ENCODE measurements around the gene SCMH1. TPM values are rescaled to one million over a fixed set of nuclear protein-coding genes. Genes with fewer than 3 reads are reported as not detected.

SCMH1 gene
- total RNA-seq, 2 experiments from 2014 or later: 23.6 to 24.4 TPM

- POLR2A ChIA-PET: no interaction called here
- CTCF ChIA-PET: no interaction called here
These were observed 197.9 kb downstream of the SCMH1 start for GRCh38 chr1:41044187-41044586.

- POLR2A ChIA-PET: no interaction called here
- CTCF ChIA-PET: no interaction called here
These were observed 200.4 kb downstream of the SCMH1 start for GRCh38 chr1:41041614-41042270.

DNA sequence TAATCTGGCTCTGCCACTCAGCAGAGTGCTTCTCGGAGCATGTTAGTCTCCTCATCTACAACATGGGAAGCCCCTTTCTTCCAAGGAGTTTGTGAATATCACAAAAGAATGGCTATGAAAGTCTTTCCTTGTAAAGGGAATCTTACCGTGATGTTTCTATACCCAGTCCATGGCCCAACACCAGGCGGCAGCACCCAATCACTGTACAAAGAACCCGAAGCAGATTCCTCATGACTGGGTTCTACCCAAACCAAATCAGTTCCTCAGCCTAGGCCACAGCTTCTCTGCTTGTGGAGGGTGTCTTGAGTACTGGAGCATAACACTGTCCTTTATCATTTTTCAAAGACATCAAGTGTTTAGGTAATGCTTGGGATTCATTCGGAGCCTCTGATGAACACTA is 204.0 kb downstream of the SCMH1 start:
- CTCF ChIA-PET: no interaction called here
- POLR2A ChIA-PET: no interaction called here

GRCh38 chr1:41037116-41037903 is 204.8 kb downstream of the SCMH1 start:
- ChIA-PET CTCF (no interaction called here), POLR2A (interaction anchor here (0.6 kb wide), 1 partner anchor 25 kb away, joined by 4 read pairs; no protein-coding TSS in a partner anchor)

DNA sequence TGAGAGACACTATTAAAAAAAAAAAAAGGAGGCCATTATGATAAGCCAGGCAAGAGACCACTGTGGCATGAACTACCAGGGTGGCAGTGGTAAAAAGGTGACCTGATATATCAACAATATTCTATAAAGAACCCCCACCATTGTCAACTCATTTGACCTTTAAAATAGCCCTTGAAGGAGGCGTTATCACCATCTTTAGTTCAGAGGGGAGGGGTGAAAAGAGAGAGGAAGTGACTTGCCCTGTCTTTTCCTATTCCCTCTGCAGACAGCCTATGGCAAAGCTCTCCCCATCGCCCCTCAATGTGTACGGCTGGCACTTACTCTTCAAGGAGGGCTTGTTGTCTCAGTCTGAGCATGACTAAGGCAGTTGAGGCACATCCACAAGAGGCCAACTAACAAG is 208.8 kb downstream of the SCMH1 start:
- POLR2A ChIA-PET: no interaction called here
- CTCF ChIA-PET: no interaction called here

DNA sequence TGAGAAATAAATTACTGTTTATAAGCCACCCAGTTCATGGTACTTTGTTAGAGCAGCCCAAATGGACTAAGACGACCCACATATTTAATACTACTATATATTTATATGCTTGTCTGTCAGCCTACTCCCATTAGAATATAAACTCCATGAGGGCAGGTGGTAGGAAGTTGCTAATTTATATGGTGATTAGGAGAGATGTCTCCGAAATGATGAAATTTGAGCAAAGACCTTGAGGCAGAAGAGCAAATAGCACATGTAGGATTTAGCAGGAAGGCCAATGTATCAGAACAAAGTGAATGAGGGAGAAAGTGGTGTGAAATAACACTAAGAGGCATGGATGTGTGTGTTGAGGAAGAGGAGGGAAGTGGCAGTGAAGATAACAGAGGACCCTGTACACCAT is 210.0 kb downstream of the SCMH1 start:
- ChIA-PET POLR2A (no interaction called here), CTCF (interaction anchor here (0.6 kb wide), 1 partner anchor 32 kb away, joined by 3 read pairs; no protein-coding TSS in a partner anchor)

- CTCF ChIA-PET: no interaction called here
- POLR2A ChIA-PET: interaction anchor here (0.6 kb wide), 1 partner anchor 438 kb away, joined by 3 read pairs; no protein-coding TSS in a partner anchor
These were observed 211.1 kb downstream of the SCMH1 start for GRCh38 chr1:41030872-41031616.

GRCh38 chr1:41028034-41028642 is 214.0 kb downstream of the SCMH1 start:
- POLR2A ChIA-PET: no interaction called here
- CTCF ChIA-PET: interaction anchor here (0.7 kb wide), 1 partner anchor 25 kb away, joined by 3 read pairs; no protein-coding TSS in a partner anchor

DNA sequence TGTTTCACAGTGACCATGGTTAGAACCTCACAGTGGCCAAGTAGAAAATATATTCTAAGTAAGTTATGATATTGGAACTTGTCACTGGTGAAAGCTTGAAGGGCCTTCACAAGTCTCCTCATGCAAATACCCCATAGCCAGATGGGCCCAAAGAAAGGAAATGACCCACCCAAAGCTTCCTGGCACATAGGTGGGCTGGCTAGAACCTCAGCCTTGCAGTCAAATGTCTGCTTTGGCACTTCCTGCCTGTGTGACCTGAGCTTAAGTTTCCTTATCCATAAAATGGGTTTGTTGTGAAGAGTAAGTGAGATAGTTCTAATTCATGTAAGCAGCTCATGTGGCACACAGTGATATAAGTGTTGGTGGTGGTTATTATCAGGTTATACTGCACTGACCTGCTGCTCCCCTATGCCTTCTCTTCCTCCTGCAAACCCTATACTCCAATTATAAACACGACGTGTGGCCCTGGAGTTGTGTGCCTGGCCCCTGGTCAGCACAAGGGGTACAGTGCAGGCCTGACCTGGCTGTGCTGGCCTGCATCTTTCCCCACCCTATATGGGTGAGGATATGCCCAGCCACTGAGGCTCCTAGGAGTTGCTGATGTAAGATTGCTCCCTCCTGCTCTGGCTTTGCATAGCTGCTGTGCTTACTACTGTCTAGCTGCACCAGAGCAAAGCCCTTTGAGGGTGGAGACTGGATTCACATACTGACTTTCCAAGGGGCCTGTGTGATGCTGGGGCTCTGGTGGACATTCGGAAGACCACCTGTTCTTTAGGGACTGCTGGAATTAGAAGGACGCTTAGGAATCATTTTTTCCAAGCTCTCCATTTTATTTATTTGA is 215.9 kb downstream of the SCMH1 start:
- ChIA-PET CTCF (no interaction called here), POLR2A (no interaction called here)

- ChIA-PET POLR2A (no interaction called here), CTCF (no interaction called here)
These were observed 217.2 kb downstream of the SCMH1 start for GRCh38 chr1:41024953-41025352.

- ChIA-PET CTCF (interaction anchor here (0.8 kb wide), 1 partner anchor 19 kb away, joined by 3 read pairs; no protein-coding TSS in a partner anchor), POLR2A (no interaction called here)
These were observed 218.7 kb downstream of the SCMH1 start for GRCh38 chr1:41023279-41023990.

DNA sequence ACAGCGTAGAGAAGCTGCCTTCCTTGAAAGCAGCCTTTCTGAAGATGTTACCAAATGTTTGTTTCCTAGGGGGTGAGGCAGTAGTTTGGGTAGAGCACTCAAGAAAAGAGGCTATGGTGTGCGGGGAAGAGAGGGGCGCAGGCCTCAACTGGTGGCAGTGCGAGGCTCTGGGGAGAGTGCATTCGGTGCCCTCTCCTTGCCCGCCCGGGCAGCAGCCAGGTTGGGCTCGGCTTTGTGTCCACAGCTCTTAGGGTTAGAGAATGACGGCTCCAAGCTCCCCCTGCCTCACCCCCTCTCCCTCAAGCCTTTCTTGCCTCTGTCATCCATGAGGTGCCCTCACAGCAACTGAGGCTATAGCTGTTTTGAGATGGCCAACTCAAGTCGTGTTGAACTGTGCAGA is 219.7 kb downstream of the SCMH1 start:
- ChIA-PET POLR2A (interaction anchor here (1.1 kb wide), 1 partner anchor 38 kb away, joined by 3 read pairs; no protein-coding TSS in a partner anchor), CTCF (interaction anchor here (1.5 kb wide), 1 partner anchor 19 kb away, joined by 5 read pairs; no protein-coding TSS in a partner anchor)

- POLR2A ChIA-PET: interaction anchor here (1.1 kb wide), 1 partner anchor 38 kb away, joined by 3 read pairs; no protein-coding TSS in a partner anchor
- CTCF ChIA-PET: interaction anchor here (0.5 to 1.5 kb wide), 2 partner anchors 19 to 365 kb away, joined by 3 to 5 read pairs; no protein-coding TSS in a partner anchor
These were observed 220.4 kb downstream of the SCMH1 start, which contains the start of gene SLFNL1 for GRCh38 chr1:41021526-41022308. Gene SLFNL1 (minus strand): TSS chr1:41021725. CDS start chr1:41020660, 1,065 bp downstream.

DNA sequence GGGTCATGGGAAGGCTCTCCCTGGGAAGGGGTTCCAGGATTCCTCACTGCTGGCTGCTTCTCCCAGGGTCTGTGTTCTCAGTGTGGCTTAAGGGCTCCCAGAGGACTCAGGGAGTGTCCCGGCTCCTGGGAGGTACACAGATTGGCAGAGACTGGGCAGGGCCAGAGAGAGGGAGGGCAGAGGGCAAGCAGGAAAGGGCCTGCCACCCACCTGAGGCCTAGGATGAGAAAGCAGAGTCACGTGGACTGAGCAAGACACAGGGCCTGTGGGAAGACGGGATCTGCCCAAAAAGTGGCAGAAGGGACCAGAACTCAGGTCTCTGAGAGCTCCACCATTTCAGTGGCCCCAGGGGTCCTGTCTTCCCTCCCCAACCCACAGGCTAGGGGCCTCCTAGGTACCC is 221.5 kb downstream of the SCMH1 start:
- ChIA-PET CTCF (no interaction called here), POLR2A (no interaction called here)

- ChIA-PET POLR2A (no interaction called here), CTCF (no interaction called here)
These were observed 222.0 kb downstream of the SCMH1 start for GRCh38 chr1:41020109-41020576.

GRCh38 chr1:41019353-41019745 is 222.8 kb downstream of the SCMH1 start:
- POLR2A ChIA-PET: interaction anchor here (0.7 kb wide), 1 partner anchor 516 kb away, joined by 7 read pairs; no protein-coding TSS in a partner anchor

GRCh38 chr1:41018018-41018410 is 224.1 kb downstream of the SCMH1 start:
- POLR2A ChIA-PET: no interaction called here
- CTCF ChIA-PET: no interaction called here

More at GRCh38 chr1:41019353-41019745, 222.8 kb downstream of the SCMH1 start:
- CTCF ChIA-PET: no interaction called here
